IPS DF 19.7 (cell line): ENCODE measurements around the gene KRTAP12-2.

Experiments
- DNase-seq: peaks from one replicate; pipeline ENCODE4 v3.0.0-alpha.2; 2013; ENCODE audit warnings: low read depth, low spot score

KRTAP12-2 gene

DNA sequence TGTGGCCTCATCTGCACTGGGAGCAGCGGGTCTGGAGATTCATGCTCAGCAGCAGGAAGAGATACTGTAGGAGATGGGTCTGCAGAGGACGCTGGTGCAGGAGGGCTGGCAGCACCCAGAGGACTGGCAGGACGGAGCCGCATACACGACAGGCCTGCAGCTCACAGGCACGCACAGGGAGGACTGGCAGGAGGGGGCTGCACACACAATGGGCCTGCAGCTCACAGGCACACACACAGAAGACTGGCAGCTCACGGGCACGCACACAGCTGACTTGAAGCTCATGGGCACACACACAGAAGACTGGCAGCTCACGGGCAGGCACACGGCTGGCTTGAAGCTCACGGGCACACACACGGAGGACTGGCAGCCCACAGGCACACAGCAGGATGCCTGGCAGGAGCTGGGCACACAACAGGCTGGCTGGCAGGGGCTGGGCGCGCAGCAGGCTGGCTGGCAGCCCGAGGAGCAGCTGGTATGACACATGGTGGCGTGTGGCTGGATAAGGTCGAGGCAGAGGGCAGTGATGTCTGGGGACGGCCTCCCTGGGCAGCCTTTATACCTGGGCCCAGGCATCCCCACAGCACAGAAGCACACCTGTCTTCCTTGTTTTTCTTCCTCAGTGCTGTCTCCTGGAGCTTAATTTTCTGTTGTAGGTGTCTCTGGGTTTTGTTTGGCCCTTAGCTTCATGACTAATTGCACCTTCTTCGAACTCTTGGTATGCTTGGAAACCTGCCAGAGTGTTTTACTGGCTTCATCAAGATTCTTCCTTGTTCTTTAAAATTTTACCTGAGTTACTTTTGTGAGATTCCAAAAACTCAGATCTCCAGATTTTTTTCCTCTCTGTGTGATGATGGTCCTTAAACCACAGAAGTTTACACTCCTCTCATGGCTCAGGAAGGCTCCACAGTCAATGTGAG is at the start of gene KRTAP12-2:
Gene KRTAP12-2, minus strand, starts transcription at position 527 of the 920 bp plus-strand sequence. Its CDS starts 41 bp downstream, at position 486.
- DNase-seq = no peak

GRCh38 chr21:44714905-44715304 is 48.2 kb upstream of the KRTAP12-2 start:
- no peak for DNase-seq

- DNase-seq = no peak
Observed at GRCh38 chr21:44713846-44714245, 47.1 kb upstream of the KRTAP12-2 start.

DNA sequence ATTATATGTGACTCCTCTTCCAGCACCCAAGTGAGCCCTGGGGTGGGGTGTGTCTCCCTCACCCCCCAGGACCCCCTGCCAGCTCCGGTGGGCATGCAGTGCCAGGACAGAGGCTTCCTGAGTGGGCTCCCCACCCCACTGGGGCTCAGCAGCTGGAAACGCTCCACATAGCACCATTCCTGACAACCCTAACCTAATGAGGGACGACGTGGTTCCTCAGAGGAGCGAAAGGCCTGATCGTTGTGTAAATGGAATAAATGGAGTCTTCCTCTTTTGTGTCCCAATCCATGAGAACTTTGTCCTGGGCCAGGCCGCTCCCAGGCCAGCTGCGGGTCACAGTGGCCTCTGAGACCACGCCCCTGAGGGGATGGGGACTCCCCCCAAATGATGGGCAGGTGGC is 46.4 kb upstream of the KRTAP12-2 start:
- DNase-seq = no peak

DNA sequence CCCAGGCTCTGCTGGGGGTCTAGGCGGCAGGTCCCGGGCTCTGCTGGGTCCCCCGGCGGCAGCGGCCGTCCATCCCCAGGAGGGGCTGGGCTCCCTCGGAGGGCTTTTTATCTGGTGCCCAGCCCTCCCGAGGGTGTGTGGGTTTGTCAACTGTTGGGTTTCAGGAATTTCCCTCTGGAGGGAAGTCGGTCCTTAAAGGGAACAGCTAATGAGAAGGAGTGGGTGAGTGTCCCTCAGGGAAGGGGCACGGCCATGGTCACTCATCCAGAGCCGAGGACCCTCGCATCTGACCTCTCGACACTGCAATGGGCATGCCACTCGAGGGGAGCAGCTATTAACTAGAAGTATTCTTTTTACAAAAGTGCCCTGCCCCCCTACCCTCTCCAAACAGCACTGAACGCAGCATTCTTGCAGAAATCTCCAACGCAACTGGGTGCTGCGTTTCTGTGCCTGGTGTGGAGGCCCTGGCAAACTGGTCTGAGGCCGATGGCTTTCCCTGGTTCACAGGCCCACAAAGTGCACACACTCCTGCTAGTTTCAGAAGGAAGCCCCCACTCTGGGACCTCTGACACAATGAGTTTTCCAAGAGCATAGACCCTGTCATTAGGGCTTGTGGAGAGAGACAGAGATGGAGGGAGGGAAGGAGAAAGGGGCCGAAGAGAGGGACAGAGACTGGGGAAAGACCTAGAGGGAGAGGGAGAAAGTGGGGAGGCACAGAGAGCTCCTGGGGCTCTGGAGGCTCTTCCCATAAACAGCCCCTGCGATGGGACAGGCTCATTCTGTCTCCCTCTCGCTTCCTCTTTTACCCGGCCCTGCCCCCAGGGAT is 45.7 kb upstream of the KRTAP12-2 start:
- DNase-seq = no peak

DNA sequence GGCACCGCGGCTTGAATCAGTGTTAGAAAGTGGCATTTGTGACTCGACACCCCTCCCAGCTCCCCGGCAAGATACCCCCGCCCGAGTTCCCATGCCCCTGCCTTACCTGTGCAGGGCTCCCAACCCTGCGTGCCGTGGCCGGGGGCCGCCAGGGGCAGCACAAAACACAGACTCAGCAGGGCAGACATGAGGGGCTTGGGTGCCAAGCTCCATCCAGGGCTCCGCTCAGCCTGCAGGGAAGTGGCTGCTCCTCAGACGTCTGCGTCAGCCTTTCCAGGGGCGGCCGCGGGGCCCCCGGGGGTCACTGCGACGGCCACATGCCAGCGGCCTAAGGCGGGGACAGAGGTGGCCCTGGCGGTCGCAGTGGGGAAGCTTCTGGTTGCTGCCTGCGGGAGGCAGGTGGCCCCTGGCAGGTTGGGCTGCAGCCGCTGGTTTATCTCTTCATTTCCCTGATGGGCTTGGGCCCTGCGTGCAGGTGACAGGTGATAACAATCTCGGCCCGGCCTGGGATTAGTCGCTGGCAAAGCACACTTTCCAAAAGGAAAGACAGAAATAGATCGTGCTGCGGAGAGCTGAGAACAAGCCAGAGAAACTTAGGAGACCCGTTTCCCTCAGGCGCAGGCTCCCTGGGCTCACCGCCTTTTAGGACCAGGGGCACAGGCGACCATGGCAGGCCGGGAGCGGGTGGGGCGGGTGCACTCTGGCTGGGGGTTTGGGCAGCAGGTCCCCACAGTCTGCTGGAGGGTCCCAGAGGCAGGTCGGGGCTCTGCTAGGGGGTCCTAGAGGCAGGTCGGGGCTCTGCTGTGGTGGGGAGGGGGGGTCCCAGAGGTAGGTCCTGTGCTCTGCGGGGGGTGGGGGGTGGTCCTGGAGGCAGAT is 44.8 kb upstream of the KRTAP12-2 start, which contains the start of gene TSPEAR:
Gene TSPEAR, minus strand, starts transcription at position 246 of the 876 bp plus-strand sequence. Its CDS starts 58 bp downstream, at position 188.
- no peak for DNase-seq

DNA sequence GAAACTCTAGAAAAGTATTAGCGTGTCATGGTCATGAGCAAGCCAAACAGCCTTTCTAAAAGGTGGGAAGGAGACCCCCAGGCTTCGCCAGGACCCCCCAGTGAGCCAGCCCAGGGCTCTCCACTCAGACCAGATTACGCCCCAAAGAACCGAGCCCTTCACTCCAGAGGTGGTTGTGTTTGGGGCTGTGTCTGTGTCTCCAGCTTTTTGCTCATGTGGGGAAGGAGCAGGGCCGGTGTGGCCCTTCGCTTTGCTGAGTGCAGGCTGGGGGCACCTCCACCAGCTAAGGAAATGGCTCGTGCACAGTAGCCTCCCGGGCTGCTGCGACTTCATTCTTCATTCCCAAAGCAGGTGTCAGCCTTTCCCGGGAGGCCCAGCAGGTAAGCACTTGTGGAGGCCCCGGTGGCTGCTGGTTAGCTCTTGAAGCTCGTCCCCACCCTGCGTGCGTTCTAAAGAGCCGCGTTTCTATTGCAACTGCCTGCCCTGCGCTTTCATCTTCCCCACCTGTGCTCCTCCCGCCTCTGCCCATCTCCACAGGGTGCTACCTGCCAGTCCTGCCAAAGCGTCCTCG is 44.1 kb upstream of the KRTAP12-2 start:
- no peak for DNase-seq

DNA sequence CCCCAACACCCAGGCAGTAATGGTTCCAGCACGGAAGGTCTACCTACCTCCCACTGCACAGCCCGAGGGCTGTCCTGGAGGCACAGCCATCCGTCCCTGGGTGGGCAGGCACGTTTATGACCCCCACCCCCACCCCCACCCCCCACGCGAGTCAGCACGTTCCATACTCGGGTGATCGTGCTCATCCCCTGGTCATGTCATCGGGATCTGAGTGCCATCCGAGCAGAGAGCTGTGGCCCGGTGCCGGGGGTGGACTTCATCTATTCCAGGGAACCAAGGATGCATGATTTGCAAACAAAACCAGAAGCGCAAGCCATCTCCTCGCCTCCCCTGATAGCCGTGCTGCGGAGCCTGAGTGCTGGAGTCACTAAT is 43.6 kb upstream of the KRTAP12-2 start:
- no peak for DNase-seq

GRCh38 chr21:44709426-44710293 is 42.9 kb upstream of the KRTAP12-2 start:
- no peak for DNase-seq

- no peak for DNase-seq
Observed at GRCh38 chr21:44708866-44709425, 42.2 kb upstream of the KRTAP12-2 start.

GRCh38 chr21:44708213-44708865 is 41.6 kb upstream of the KRTAP12-2 start:
- no peak for DNase-seq

DNA sequence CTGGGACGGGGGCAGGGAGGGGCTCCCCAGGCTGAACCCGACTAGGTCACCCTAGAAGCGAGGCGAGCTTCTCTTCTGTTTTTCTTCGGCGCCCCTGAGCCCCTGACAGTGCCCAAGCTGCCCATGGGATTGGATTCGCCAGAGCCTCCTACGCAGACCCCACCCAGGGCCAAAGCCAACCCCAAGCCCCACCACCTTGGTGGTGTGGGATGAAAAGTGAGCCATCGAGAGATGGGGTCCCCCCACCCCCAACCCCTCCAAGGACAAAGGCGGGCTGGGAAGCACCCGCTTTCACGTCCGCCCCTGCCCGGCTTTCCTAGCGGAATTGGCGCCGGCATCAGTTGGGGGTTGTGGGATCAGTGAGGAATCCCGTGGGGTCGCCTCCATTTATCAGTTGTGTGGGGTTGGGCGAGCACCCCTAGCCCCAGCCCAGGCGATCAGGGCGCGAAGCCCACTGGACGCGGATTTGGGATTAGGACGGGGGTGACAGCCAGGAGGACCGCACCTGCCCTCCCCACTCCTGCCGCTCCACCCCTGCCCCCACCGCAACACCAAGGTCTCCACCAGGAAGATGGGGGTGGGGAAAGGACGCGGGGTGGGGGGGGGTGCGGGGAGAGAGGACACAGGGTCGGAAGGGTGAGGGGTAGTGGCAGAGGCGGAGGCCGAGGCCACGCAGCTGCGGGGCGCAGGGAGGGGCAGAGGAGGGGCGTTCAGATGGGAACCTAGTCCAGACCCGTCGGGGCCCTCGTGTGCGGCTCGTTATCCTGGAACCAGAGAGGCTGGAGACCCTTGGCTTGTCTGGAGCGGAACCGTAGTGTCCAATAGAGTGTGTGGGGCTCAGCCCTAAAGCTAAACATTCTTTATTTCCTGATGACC is 40.2 kb upstream of the KRTAP12-2 start:
- DNase-seq = no peak

DNA sequence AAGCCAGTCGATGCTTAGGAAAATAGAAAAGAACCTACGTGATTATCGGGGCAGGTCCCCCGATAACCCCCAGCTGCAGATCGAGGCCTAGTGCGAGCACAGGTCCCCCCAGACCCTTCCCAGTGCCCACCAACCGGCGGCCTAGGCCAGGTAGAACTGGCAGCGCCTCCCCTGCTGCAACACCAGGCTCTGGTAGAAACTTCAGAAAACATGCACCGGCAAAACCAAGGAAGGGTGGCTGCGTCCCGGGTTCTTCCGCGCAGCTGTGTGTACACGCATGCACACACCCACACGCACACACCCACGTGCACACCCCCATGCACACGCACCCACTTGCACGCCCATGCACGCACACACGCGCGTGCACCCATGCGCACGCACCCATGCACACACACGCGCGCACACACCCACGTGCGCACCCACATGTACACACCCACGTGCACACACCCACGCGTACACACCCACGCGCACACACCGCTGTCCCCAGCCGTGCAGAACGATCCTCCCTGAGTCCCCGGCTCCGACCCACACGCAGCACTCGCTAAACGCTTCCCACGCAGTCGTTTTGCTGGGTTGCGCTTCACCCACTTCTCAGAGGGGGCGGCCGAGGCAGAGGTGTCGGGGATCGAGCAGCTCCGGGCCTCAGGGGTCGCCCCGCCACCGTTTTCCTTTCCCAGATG is 39.4 kb upstream of the KRTAP12-2 start:
- DNase-seq = no peak

GRCh38 chr21:44704636-44705001 is 37.9 kb upstream of the KRTAP12-2 start:
- DNase-seq = no peak

DNA sequence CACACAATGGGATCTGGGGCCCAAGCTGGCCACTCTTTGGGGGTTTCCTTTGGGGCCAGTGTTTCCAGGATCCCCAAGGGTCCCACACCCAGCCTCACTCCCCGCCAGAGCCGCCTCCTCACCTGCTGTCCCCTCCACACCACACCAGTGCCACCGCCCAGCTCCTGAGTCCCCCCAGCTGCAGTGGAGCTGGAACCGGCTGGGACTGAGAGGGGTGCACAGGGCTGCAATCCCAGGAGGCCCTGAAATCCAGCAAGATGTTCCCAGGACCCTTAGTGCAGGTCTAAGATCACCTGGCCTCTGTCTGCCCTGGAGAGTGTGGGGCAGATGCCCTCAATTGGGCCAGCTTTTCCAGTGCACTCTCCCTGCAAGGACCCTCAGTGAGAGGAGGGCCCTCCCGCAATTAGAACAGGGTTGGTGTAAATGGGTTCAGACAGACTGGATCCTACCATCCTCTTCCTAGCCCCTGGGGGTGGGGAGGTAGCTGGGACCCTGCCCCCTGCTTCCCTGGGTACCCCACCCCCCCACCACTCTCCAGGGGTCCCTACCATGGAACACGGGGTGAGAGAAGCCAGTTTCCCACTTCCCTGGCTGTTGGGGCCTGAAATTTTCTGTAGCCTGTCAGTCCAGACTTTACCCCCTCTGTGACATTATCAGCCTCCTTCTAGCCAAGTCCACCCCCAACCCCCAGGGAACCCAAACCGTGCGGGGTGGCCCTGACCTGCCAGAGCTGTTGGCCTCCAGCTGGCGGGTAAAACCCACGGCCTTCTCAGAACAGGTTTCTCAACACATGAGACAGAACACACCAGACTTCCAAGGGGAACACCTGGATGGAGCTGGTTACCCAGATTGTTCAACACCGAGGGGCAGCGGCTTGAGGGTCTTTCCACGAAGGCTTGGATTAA is 37.3 kb upstream of the KRTAP12-2 start:
- no peak for DNase-seq

DNA sequence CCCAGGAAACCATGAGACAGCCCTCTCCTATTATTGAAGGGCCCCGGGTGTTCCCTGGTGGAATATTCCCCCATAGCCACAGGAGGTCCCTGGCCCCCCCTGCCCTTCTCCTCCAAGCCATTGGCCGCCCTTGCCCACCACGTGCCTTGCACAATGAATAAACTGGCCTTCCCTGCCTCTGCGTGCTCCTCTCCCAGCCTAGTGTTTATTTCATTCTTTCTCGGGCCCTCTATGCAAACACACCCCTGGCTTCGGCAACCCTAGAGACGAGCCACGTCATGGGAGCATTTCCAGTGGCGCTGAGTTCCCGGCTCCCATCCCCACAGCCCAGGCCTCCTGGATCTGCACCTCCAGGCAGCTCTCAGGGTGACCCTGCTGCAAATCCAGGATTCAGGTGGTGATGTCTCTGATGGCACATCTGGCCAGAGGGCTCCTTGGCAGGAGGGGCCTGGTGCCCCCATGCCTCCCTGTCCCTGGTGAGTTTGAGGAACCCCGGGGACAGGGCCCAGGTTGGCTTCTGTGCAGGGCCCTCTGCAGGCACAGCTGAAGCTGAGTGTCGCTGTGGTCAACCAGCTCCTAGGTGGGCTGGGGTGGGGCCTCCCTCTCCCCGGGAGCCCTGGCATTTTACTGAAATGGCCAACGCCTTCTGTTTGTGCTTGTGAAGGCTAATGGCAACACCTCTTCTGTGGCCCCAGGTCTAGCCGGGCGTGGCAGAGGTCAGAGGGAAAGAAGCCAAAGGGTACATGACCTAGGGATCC is 36.4 kb upstream of the KRTAP12-2 start:
- DNase-seq = no peak
